GM12801 (cell line): ENCODE measurements around the gene CLSTN2.

Experiments
- TF ChIP-seq, protein P1 (sequence below): IDR thresholded peaks from one replicate; pipeline ENCODE4 v1.5.1; 2011; ENCODE audit warnings: control low read depth; ENCODE audit not compliant: insufficient read length; ENCODE audit errors: extremely low read depth

CLSTN2 gene

DNA sequence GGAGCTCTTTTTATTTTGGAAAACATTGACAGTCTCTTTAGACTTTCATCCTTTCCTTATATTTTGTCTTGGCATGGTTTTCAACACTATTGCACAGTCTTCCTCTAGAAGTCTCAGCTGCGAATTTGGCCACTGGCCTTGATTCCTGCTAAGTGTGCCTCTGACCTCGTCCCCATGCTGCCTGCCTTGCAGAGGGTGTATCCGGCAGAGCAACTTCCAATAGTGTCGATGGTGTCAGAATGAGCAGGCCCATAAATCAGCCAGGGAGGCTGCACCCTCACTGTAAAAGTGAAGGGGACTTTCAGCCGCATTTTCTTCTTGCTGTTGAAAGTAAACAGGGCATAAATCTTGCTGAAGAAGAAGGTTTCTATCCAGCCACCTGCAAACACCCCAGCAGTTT lies 406.2 kb downstream of the CLSTN2 start:
- TF ChIP-seq, protein P1, sequence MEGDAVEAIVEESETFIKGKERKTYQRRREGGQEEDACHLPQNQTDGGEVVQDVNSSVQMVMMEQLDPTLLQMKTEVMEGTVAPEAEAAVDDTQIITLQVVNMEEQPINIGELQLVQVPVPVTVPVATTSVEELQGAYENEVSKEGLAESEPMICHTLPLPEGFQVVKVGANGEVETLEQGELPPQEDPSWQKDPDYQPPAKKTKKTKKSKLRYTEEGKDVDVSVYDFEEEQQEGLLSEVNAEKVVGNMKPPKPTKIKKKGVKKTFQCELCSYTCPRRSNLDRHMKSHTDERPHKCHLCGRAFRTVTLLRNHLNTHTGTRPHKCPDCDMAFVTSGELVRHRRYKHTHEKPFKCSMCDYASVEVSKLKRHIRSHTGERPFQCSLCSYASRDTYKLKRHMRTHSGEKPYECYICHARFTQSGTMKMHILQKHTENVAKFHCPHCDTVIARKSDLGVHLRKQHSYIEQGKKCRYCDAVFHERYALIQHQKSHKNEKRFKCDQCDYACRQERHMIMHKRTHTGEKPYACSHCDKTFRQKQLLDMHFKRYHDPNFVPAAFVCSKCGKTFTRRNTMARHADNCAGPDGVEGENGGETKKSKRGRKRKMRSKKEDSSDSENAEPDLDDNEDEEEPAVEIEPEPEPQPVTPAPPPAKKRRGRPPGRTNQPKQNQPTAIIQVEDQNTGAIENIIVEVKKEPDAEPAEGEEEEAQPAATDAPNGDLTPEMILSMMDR = no peak

DNA sequence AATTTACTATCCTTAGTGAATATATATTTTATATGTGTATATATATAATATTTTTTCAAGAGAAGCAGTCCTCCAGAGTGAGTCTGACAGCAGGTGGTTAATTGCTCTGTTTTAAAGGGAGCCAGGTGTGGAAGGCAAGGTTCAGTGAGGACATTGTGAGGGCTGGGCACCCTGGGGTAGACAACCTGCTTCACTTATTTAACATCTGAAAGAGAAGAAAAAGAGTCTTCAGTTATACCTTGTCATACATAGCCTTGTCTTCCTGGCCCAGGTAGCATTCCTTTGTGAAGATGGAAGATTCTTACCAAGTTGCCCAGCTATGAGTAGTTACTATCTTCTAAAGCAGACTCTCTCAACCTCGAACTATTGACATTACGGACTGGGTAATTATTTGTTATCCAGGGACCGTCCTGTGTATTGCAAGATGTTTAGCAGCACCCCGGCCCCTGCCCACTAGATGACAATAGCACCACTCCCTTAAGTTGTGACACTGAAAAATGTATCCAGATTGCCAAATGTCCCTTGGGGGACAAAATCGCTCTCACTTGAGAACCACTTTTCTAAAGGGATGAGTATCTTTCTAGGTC lies 406.9 kb downstream of the CLSTN2 start:
- TF ChIP-seq, protein P1 = no peak

DNA sequence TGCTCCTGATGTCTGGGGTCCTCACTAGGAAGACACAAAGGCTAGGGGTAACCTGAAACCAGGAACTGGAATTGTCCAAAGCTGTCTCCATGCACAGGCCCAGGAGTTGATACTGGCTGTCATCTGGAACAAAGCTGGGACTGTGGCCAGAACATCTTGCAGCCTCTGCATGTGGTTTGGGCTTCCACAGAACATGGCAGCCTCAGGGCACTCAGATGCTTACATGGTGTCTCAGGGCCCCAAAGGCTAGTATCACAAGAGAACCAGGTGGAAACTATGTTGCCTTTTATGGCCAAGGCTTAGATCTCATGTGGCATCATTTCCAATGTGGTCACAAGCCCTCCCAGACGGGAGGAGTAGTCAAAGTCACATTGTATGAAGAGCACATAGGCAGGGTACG lies 407.7 kb downstream of the CLSTN2 start:
- TF ChIP-seq, protein P1 = no peak

DNA sequence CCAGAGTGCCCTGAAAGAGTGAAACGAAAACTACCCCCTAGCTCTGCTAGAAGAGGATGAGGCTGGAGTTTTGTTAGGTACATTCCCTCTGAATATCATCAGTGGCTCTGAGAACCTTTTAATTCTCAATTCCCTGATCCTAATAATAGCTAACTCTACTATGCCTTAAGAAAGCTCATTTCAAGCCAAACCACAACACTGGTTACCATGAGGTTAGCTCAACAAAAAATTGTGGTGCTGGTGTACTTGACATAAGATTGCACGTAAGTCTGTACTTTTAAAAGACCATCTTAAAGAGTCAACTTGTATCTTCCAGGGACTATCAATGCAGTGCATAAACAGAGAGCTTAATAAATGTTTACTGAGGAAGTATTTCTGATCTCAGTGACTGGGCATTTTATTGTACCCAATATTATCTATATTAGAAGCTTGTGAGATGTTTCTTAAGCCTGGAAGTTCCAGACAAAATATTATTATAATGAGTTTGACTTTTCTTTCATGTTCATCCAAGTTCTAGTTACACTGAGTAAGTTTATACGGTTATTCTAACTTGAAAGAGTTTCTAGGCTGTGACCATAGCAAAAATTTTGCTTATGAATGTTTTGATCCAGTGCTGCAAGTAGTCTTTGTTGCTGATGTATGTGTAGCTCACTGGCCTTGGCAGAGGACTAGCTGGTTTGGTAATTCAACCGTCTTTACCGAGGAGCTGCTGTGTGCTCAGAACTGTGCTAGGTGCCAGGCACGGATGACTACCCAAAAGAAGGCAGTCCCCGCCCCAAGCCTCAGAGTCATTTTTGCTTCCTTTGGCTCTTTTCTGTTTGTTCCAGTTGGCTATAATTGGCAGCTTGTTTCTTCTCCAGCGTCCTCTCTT lies 408.5 kb downstream of the CLSTN2 start:
- TF ChIP-seq, protein P1 = no peak

DNA sequence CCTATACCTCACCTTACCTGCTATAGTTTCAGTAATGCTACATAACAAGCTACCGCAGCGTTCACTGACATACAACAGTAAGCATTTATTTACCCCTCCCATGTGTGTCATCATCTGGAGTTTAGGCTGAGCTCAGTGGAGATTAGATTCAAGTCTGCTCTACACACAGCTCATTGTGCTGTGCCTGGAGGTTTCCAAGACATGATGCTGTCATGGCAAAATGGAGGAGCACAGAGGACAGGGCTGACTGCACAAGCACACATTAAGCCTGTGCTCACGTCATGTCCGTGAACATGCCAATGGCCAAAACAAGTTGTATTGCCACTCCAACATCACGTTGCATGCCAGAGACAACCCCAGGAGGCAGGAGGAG lies 409.1 kb downstream of the CLSTN2 start:
- TF ChIP-seq, protein P1 = no peak

DNA sequence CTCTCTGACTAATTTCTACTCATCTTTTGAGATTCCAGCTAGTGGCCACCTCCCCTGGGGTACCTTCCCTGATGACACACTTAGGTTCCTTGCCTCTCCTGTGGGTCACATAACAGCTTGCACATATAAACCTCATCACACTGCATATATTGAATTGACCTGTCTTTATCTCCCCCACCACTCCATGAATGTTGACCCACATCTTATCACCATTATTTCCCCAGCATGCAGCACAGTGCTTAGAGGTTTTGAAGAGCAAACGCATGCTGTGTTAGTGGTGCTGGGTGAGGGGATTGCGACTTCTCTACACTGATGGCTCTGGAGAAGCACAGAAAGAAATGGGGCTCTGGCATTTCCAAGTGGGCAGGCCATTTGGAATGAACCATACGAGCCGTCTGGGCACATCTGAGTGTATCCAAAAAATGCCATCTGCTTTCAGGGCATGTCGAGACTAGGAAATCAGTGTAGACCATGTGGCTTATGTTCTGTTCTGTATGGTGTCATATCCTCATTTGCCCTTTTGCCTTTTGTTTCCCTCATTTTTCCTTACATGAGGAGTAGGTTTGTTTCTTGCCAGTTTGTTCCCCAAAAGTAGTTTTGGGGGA lies 409.7 kb downstream of the CLSTN2 start:
- TF ChIP-seq, protein P1 = no peak

DNA sequence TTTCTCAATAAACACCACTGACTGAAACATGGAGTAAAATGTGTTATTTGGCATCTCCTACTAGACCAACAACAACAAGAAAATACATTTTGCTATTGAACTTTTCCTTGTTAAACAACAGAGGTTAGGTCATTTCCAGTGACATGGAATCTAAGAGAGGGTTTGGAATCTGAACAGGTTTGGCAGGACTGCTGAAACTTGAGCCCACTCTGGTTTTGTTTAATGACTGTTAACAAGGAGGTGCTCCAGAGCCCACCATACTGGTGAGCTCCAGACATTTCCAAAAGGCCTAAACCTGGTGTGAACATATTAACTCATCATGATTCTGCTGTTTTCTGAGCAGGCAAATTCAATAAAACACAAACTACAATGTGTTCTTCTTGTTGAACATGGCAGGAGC lies 412.2 kb downstream of the CLSTN2 start:
- TF ChIP-seq, protein P1 = no peak
